ENCODE measurements around the gene PERM1. TPM values are rescaled to one million over a fixed set of nuclear protein-coding genes. Genes with fewer than 3 reads are reported as not detected.
"Not testable (repeated sequence)": the region's sequence is repeated elsewhere in the genome, so short reads cannot be mapped to it uniquely, and the experiment has no call there.

The PERM1 gene
- total RNA-seq, 1 experiment from 2014 or later: not detected

- H3K9me3 Mint-ChIP-seq (ENCODE audit: unreplicated experiment): no peaks in the 10 kb centered on the region
- ChIA-PET POLR2A (interaction anchor here (0.6 to 1.4 kb wide), 6 partner anchors 11 to 639 kb away, joined by 3 to 4 read pairs (median 3); no protein-coding TSS in a partner anchor), CTCF (interaction anchor here (0.7 to 1.7 kb wide), 3 partner anchors 42 to 477 kb away, joined by 3 to 4 read pairs (median 3); no protein-coding TSS in a partner anchor)
- peak overlapping the region; percentile 72 for H3K4me3 Mint-ChIP-seq (ENCODE audit: unreplicated experiment)
- no peak overlapping the region for H3K27ac Mint-ChIP-seq (ENCODE audit: low read depth, unreplicated experiment)
- DNase-seq (ENCODE audit: unreplicated experiment): no peak
- H3K4me1 Mint-ChIP-seq (ENCODE audit: insufficient read depth, unreplicated experiment): peaks cover 11% of the 10 kb centered on the region
- peaks cover 4% of the 10 kb centered on the region for H3K36me3 Mint-ChIP-seq (ENCODE audit: insufficient read depth, unreplicated experiment)
- no peak for TF ChIP-seq CTCF (IDR thresholded peaks at IDR 0.05; ENCODE audit: unreplicated experiment)
- no peaks in the 10 kb centered on the region for H3K27me3 Mint-ChIP-seq (ENCODE audit: insufficient read depth, unreplicated experiment)
- intact Hi-C loops (cut with micrococcal nuclease): no loop called here
- no TSS peak for BruUV-seq (replicated peaks)
Measured at GRCh38 chr1:1020415-1021009, 38.6 kb upstream of the PERM1 start.

- H3K27me3 Mint-ChIP-seq (ENCODE audit: insufficient read depth, unreplicated experiment): no peaks in the 10 kb centered on the region
- POLR2A ChIA-PET: interaction anchor here (1.1 to 1.8 kb wide), 3 partner anchors 18 to 53 kb away, joined by 4 to 8 read pairs (median 5); partner anchors contain the start of gene PLEKHN1
- intact Hi-C loops (cut with micrococcal nuclease): no loop called here
- BruUV-seq (replicated peaks): no TSS peak
- peaks cover 4% of the 10 kb centered on the region for H3K36me3 Mint-ChIP-seq (ENCODE audit: insufficient read depth, unreplicated experiment)
- DNase-seq (ENCODE audit: unreplicated experiment): no peak
- no peak for TF ChIP-seq CTCF (IDR thresholded peaks at IDR 0.05; ENCODE audit: unreplicated experiment)
- no peaks in the 10 kb centered on the region for H3K9me3 Mint-ChIP-seq (ENCODE audit: unreplicated experiment)
- no peak within 1 kb of the TSS for H3K27ac Mint-ChIP-seq (ENCODE audit: low read depth, unreplicated experiment)
- peak within 1 kb of the TSS; percentile 72 for H3K4me3 Mint-ChIP-seq (ENCODE audit: unreplicated experiment)
- H3K4me1 Mint-ChIP-seq (ENCODE audit: insufficient read depth, unreplicated experiment): peaks cover 11% of the 10 kb centered on the region
- CTCF ChIA-PET: interaction anchor here (1.0 to 7.3 kb wide), 2 partner anchors 25 to 44 kb away, joined by 3 to 65 read pairs; no protein-coding TSS in a partner anchor
Measured at GRCh38 chr1:1020000-1020404, 38.1 kb upstream of the PERM1 start, which contains the start of gene AGRN. TSS of gene AGRN (plus strand) at chr1:1020120. CDS start at chr1:1020173, 53 bp downstream.

GRCh38 chr1:1019122-1019999 lies 37.5 kb upstream of the PERM1 start:
- Mint-ChIP-seq H3K4me1 (ENCODE audit: insufficient read depth, unreplicated experiment) (peaks cover 11% of the 10 kb centered on the region), H3K27ac (ENCODE audit: low read depth, unreplicated experiment) (no peak overlapping the region), H3K9me3 (ENCODE audit: unreplicated experiment) (no peaks in the 10 kb centered on the region), H3K36me3 (ENCODE audit: insufficient read depth, unreplicated experiment) (peaks cover 4% of the 10 kb centered on the region), H3K27me3 (ENCODE audit: insufficient read depth, unreplicated experiment) (no peaks in the 10 kb centered on the region), H3K4me3 (ENCODE audit: unreplicated experiment) (no peak overlapping the region)
- DNase-seq (ENCODE audit: unreplicated experiment): peak; percentile 73
- BruUV-seq (replicated peaks): no TSS peak
- peak; percentile 45 for TF ChIP-seq CTCF (IDR thresholded peaks at IDR 0.05; ENCODE audit: unreplicated experiment)
- ChIA-PET POLR2A (interaction anchor here (0.7 to 1.8 kb wide), 6 partner anchors 9 to 53 kb away, joined by 3 to 8 read pairs (median 4); partner anchors contain the start of gene PLEKHN1), CTCF (interaction anchor here (0.7 to 7.3 kb wide), 8 partner anchors 25 to 84 kb away, joined by 3 to 65 read pairs (median 3); no protein-coding TSS in a partner anchor)
- intact Hi-C loops (cut with micrococcal nuclease): no loop called here

- CTCF ChIA-PET: interaction anchor here (0.6 to 7.3 kb wide), 8 partner anchors 11 to 1028 kb away, joined by 3 to 65 read pairs (median 4); no protein-coding TSS in a partner anchor
- H3K9me3 Mint-ChIP-seq (ENCODE audit: unreplicated experiment); H3K27me3 Mint-ChIP-seq (ENCODE audit: insufficient read depth, unreplicated experiment); DNase-seq (ENCODE audit: unreplicated experiment); H3K36me3 Mint-ChIP-seq (ENCODE audit: insufficient read depth, unreplicated experiment); intact Hi-C loops (cut with micrococcal nuclease); H3K4me3 Mint-ChIP-seq (ENCODE audit: unreplicated experiment); H3K27ac Mint-ChIP-seq (ENCODE audit: low read depth, unreplicated experiment); BruUV-seq (replicated peaks): not testable (repeated sequence)
- POLR2A ChIA-PET: interaction anchor here (1.2 to 1.8 kb wide), 2 partner anchors 16 to 41 kb away, joined by 4 to 6 read pairs; no protein-coding TSS in a partner anchor
- H3K4me1 Mint-ChIP-seq (ENCODE audit: insufficient read depth, unreplicated experiment): peaks cover 15% of the 10 kb centered on the region
Measured at GRCh38 chr1:1018321-1018685, 36.4 kb upstream of the PERM1 start.

- H3K36me3 Mint-ChIP-seq (ENCODE audit: insufficient read depth, unreplicated experiment): peaks cover 11% of the 10 kb centered on the region
- H3K9me3 Mint-ChIP-seq (ENCODE audit: unreplicated experiment); BruUV-seq (replicated peaks); H3K27ac Mint-ChIP-seq (ENCODE audit: low read depth, unreplicated experiment); H3K27me3 Mint-ChIP-seq (ENCODE audit: insufficient read depth, unreplicated experiment); H3K4me3 Mint-ChIP-seq (ENCODE audit: unreplicated experiment); DNase-seq (ENCODE audit: unreplicated experiment); intact Hi-C loops (cut with micrococcal nuclease): not testable (repeated sequence)
- ChIA-PET CTCF (interaction anchor here (0.6 to 7.3 kb wide), 6 partner anchors 11 to 1029 kb away, joined by 3 to 65 read pairs (median 5); no protein-coding TSS in a partner anchor), POLR2A (interaction anchor here (1.1 kb wide), 1 partner anchor 127 kb away, joined by 4 read pairs; no protein-coding TSS in a partner anchor)
- H3K4me1 Mint-ChIP-seq (ENCODE audit: insufficient read depth, unreplicated experiment): peaks cover 14% of the 10 kb centered on the region
Measured at GRCh38 chr1:1017397-1018320, 35.8 kb upstream of the PERM1 start.
